OCI-LY1 (cell line): Measurements from ENCODE around the gene C4B.
"Not testable (repeated sequence)": the region's sequence is repeated elsewhere in the genome, so short reads cannot be mapped to it uniquely, and the experiment has no call there.

Source experiments
- H2AFZ ChIP-seq: fragments of 200-600 bp; sonication (generic), shearing (Covaris generic); 2 replicates; pipeline ENCODE4 v1.6.0; 2014; ENCODE audit warnings: antibody characterized with exemption, mild to moderate bottlenecking, low read length
- H3F3A ChIP-seq: fragments of 200-600 bp; sonication (generic), shearing (Covaris generic); 2 replicates; pipeline ENCODE4 v1.6.0; 2014; ENCODE audit warnings: mild to moderate bottlenecking, antibody characterized with exemption, low read length, moderate library complexity; ENCODE audit not compliant: insufficient read depth
- H3K27ac ChIP-seq: fragments of 200-600 bp; sonication (generic); 2 replicates; pipeline ENCODE4 v1.5.1; 2014; ENCODE audit warnings: low read length, mixed run types, mild to moderate bottlenecking, low read depth; ENCODE audit not compliant: poor library complexity, severe bottlenecking
- H3K27me3 ChIP-seq: fragments of 200-600 bp; sonication (generic); 2 replicates; pipeline ENCODE4 v1.6.0; 2014; ENCODE audit warnings: antibody characterized with exemption, mild to moderate bottlenecking, low read length, moderate library complexity; ENCODE audit not compliant: insufficient read depth
- H3K36me3 ChIP-seq: fragments of 200-600 bp; sonication (generic); 2 replicates; pipeline ENCODE4 v1.6.1; 2014; ENCODE audit warnings: mild to moderate bottlenecking, antibody characterized with exemption, low read length, moderate library complexity, mixed read lengths; ENCODE audit not compliant: insufficient read depth
- H3K4me1 ChIP-seq: fragments of 200-600 bp; sonication (generic); 2 replicates; pipeline ENCODE4 v1.5.1; 2014; ENCODE audit warnings: mild to moderate bottlenecking, low read length, moderate library complexity; ENCODE audit not compliant: insufficient read depth, severe bottlenecking
- H3K4me2 ChIP-seq: fragments of 200-600 bp; sonication (generic), shearing (Covaris generic); 2 replicates; pipeline ENCODE4 v1.6.1; 2014; ENCODE audit warnings: low read length
- H3K4me3 ChIP-seq: fragments of 200-600 bp; sonication (generic); 2 replicates; pipeline ENCODE4 v1.5.1; 2014; ENCODE audit warnings: low read length, low read depth, mild to moderate bottlenecking, mixed read lengths; ENCODE audit not compliant: poor library complexity, severe bottlenecking
- H3K79me2 ChIP-seq: fragments of 200-600 bp; shearing (Covaris generic); 2 replicates; pipeline ENCODE4 v1.6.1; 2016; ENCODE audit warnings: mixed run types, low read length, mixed read lengths; ENCODE audit not compliant: insufficient read depth
- H3K9ac ChIP-seq: fragments of 200-600 bp; sonication (generic), shearing (Covaris generic); 2 replicates; pipeline ENCODE4 v1.6.1; 2014; ENCODE audit warnings: mild to moderate bottlenecking, low read length, mixed read lengths
- H3K9me2 ChIP-seq: fragments of 200-600 bp; sonication (generic), shearing (Covaris generic); 2 replicates; pipeline ENCODE4 v1.6.1; 2014; ENCODE audit warnings: low read depth, mild to moderate bottlenecking, low read length, mixed read lengths
- H3K9me3 ChIP-seq: fragments of 200-600 bp; shearing (Covaris generic); 2 replicates; pipeline ENCODE4 v1.6.1; 2014; ENCODE audit warnings: low read length, mixed read lengths
- H4K20me1 ChIP-seq: fragments of 200-600 bp; sonication (generic), shearing (Covaris generic); 2 replicates; pipeline ENCODE4 v1.6.0; 2016; ENCODE audit warnings: mild to moderate bottlenecking, low read length; ENCODE audit not compliant: insufficient read depth

Gene C4B

DNA sequence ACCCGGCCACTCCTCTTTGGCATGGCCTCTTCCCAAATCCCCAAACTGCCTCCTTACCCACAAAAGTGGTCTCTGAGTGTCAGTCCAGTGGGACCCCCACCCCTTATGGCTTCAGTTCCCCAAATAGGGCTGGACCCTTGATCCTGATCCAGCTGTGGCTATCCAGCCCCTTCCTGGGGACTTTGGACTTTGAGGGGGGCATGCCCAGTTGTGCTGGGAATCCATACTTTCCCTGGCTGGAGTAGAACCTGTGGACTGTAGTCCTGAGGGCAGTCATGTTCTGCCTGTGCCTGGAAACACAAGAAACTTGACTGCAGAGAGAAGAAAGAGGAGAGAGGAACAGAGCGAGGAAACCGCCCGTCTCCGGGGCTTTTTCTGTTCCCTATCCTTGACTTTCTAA, 22.5 kb downstream of the C4B start:
- not testable (repeated sequence) for H3K36me3 ChIP-seq, H3K9me2 ChIP-seq, H3K9me3 ChIP-seq, H4K20me1 ChIP-seq, H3K4me1 ChIP-seq, H3F3A ChIP-seq, H3K9ac ChIP-seq, H3K4me2 ChIP-seq, H2AFZ ChIP-seq, H3K4me3 ChIP-seq, H3K27ac ChIP-seq, H3K27me3 ChIP-seq, H3K79me2 ChIP-seq

- not testable (repeated sequence) for H2AFZ ChIP-seq, H3K79me2 ChIP-seq, H3K27me3 ChIP-seq, H3K9me3 ChIP-seq, H3K9ac ChIP-seq, H3K4me3 ChIP-seq, H3K36me3 ChIP-seq, H3K4me2 ChIP-seq, H3K9me2 ChIP-seq, H3K4me1 ChIP-seq, H3K27ac ChIP-seq, H3F3A ChIP-seq, H4K20me1 ChIP-seq
These were observed 23.3 kb downstream of the C4B start, which contains the start of gene CYP21A2 for GRCh38 chr6:32037598-32038524. Gene CYP21A2 (plus strand): TSS chr6:32038415. CDS start chr6:32038423, 8 bp downstream.

- H3K9me2 ChIP-seq, H3K27ac ChIP-seq, H3K4me2 ChIP-seq, H3K4me1 ChIP-seq, H3K9me3 ChIP-seq, H3K27me3 ChIP-seq, H3K9ac ChIP-seq, H3F3A ChIP-seq, H4K20me1 ChIP-seq, H3K79me2 ChIP-seq, H3K4me3 ChIP-seq, H3K36me3 ChIP-seq, H2AFZ ChIP-seq: not testable (repeated sequence)
These were observed 24.3 kb downstream of the C4B start for GRCh38 chr6:32038878-32039277.

DNA sequence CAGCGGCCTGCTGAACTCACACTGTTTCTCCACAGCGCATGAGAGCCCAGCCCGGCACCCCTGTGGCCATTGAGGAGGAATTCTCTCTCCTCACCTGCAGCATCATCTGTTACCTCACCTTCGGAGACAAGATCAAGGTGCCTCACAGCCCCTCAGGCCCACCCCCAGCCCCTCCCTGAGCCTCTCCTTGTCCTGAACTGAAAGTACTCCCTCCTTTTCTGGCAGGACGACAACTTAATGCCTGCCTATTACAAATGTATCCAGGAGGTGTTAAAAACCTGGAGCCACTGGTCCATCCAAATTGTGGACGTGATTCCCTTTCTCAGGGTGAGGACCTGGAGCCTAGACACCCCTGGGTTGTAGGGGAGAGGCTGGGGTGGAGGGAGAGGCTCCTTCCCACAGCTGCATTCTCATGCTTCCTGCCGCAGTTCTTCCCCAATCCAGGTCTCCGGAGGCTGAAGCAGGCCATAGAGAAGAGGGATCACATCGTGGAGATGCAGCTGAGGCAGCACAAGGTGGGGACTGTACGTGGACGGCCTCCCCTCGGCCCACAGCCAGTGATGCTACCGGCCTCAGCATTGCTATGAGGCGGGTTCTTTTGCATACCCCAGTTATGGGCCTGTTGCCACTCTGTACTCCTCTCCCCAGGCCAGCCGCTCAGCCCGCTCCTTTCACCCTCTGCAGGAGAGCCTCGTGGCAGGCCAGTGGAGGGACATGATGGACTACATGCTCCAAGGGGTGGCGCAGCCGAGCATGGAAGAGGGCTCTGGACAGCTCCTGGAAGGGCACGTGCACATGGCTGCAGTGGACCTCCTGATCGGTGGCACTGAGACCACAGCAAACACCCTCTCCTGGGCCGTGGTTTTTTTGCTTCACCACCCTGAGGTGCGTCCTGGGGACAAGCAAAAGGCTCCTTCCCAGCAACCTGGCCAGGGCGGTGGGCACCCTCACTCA, 25.0 kb downstream of the C4B start:
- H3K4me2 ChIP-seq, H3K9me2 ChIP-seq, H2AFZ ChIP-seq, H3K9me3 ChIP-seq, H3K36me3 ChIP-seq, H3F3A ChIP-seq, H3K4me1 ChIP-seq, H3K9ac ChIP-seq, H3K27me3 ChIP-seq, H3K4me3 ChIP-seq, H4K20me1 ChIP-seq, H3K27ac ChIP-seq, H3K79me2 ChIP-seq: not testable (repeated sequence)

- not testable (repeated sequence) for H3K27ac ChIP-seq, H3K27me3 ChIP-seq, H3K9ac ChIP-seq, H3K4me1 ChIP-seq, H3K4me2 ChIP-seq, H3K36me3 ChIP-seq, H4K20me1 ChIP-seq, H3K4me3 ChIP-seq, H3K9me3 ChIP-seq, H3K79me2 ChIP-seq, H2AFZ ChIP-seq, H3F3A ChIP-seq, H3K9me2 ChIP-seq
These were observed 25.9 kb downstream of the C4B start for GRCh38 chr6:32040299-32041049.

- H3K36me3 ChIP-seq, H3K4me1 ChIP-seq, H3K27ac ChIP-seq, H3K9me3 ChIP-seq, H3K4me3 ChIP-seq, H3K9me2 ChIP-seq, H3F3A ChIP-seq, H3K4me2 ChIP-seq, H3K27me3 ChIP-seq, H2AFZ ChIP-seq, H3K79me2 ChIP-seq, H4K20me1 ChIP-seq, H3K9ac ChIP-seq: not testable (repeated sequence)
These were observed 26.4 kb downstream of the C4B start for GRCh38 chr6:32041050-32041321.

DNA sequence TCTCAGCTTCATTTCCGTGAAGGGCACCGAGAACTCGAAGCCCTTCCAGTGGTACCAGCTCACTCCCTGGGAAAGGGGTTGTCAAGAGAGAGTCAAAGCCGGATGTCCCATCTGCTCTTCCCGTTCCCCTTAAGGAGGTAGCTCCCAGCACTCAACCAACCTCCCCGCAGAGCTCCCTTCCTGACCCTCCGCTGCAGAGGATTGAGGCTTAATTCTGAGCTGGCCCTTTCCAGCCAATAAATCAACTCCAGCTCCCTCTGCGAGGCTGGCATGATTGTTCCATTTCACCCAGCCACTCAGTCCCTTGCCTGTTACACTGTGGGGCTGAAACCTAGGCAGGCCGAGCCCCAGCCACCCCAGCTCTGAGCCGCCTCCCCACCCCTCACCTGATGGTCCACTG, 26.8 kb downstream of the C4B start:
- H2AFZ ChIP-seq, H3K9ac ChIP-seq, H3K27me3 ChIP-seq, H3K36me3 ChIP-seq, H3K79me2 ChIP-seq, H3K4me3 ChIP-seq, H3K9me3 ChIP-seq, H3K4me1 ChIP-seq, H4K20me1 ChIP-seq, H3K27ac ChIP-seq, H3K4me2 ChIP-seq, H3K9me2 ChIP-seq, H3F3A ChIP-seq: not testable (repeated sequence)
